Activated B cell treated with CpG ODN at 0.5 μM for 24 hours (primary cell): ENCODE data around the gene ITGA11. TPM values are rescaled to one million over a fixed set of nuclear protein-coding genes. Genes with fewer than 3 reads are reported as not detected.

ENCODE experiments used
- ATAC-seq: fragments of 200-7000 bp; cut with Tn5 transposase; one replicate; pipeline ENCODE4 v1.10.0; 2021; ENCODE audit warnings: low read depth, mild to moderate bottlenecking, moderate library complexity
- CTCF ChIA-PET: fragments of 350-600 bp; sonication (Branson Sonifier 250); formaldehyde crosslinking; loops from one replicate; lab custom pipeline; 2021; ENCODE audit warnings: antibody characterized with exemption; lab: Charles Lee
- POLR2A ChIA-PET: fragments of 350-600 bp; sonication (Branson Sonifier 250); formaldehyde crosslinking; loops from one replicate; lab custom pipeline; 2021; ENCODE audit warnings: antibody characterized with exemption; lab: Charles Lee
- DNase-seq: peaks from one replicate; pipeline ENCODE4 v3.0.0; 2022
- H3K27ac Mint-ChIP-seq: one replicate; pipeline ENCODE4 v1.8.0; 2020; ENCODE audit warnings: mixed read lengths
- H3K27me3 Mint-ChIP-seq: one replicate; pipeline ENCODE4 v1.8.0; 2021; ENCODE audit warnings: mixed read lengths
- H3K36me3 Mint-ChIP-seq: one replicate; pipeline ENCODE4 v1.8.0; 2021; ENCODE audit warnings: low read depth, mixed read lengths
- H3K4me1 Mint-ChIP-seq: one replicate; pipeline ENCODE4 v1.8.0; 2021; ENCODE audit warnings: mixed read lengths
- H3K4me3 Mint-ChIP-seq: one replicate; pipeline ENCODE4 v1.8.0; 2020; ENCODE audit warnings: mild to moderate bottlenecking, mixed read lengths
- H3K9me3 Mint-ChIP-seq: one replicate; pipeline ENCODE4 v1.8.0; 2020; ENCODE audit warnings: mixed read lengths
- CTCF ChIP-seq: fragments of 200-600 bp; IDR thresholded peaks from one replicate; pipeline ENCODE4 v1.8.0; 2022; ENCODE audit warnings: antibody characterized with exemption, mild to moderate bottlenecking
- intact Hi-C: fragments of 100-400 bp; cut with micrococcal nuclease; formaldehyde crosslinking; loops from one replicate; pipeline ENCODE4 v1.15.1; 2024
- total RNA-seq: library from RNA; stranded (reverse); gene quantifications from 2 replicates; pipeline ENCODE4 v1.2.3, GENCODE V29; 2022

Gene ITGA11
- total RNA-seq, 1 donor from 2014 or later: not detected

DNA sequence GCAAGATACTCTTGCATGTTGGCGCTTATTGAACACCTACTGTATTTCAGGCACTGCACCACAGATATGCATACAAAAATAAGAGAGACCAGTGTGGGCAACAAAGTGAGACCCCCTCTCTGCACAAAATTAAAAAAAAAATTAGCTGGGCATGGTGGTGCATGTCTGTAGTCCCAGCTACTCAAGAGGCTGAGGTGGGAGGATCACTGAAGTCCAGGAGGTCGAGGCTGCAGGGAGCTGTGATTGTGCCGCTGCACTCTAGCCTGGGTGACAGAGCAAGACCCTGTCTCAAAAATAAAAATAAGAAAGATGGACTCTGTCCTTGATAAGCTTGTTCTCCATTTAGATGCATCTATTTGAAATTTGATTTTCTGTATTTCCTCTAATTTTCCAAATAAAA, 133.6 kb downstream of the ITGA11 start:
- peak overlapping the region; percentile 79 for H3K4me3 Mint-ChIP-seq
- ChIA-PET POLR2A (interaction anchor here (0.5 to 1.8 kb wide), 2 partner anchors 13 to 21 kb away, joined by 5 to 15 read pairs; partner anchors contain the start of gene FEM1B), CTCF (interaction anchor here (2.3 kb wide), 1 partner anchor 8 kb away, joined by 6 read pairs; no protein-coding TSS in a partner anchor)
- peaks cover 15% of the 10 kb centered on the region for H3K36me3 Mint-ChIP-seq
- TF ChIP-seq CTCF: no peak
- H3K9me3 Mint-ChIP-seq: no peaks in the 10 kb centered on the region
- DNase-seq (no peak), ATAC-seq (no peak)
- intact Hi-C loops: no loop called here
- H3K27ac Mint-ChIP-seq: peak overlapping the region; percentile 77
- H3K4me1 Mint-ChIP-seq: peaks cover 19% of the 10 kb centered on the region
- H3K27me3 Mint-ChIP-seq: no peaks in the 10 kb centered on the region

- no peak for TF ChIP-seq CTCF
- Mint-ChIP-seq H3K27ac (no peak overlapping the region), H3K4me3 (no peak overlapping the region), H3K9me3 (no peaks in the 10 kb centered on the region), H3K36me3 (peaks cover 39% of the 10 kb centered on the region), H3K4me1 (peaks cover 24% of the 10 kb centered on the region), H3K27me3 (no peaks in the 10 kb centered on the region)
- intact Hi-C loops: no loop called here
- ChIA-PET CTCF (no interaction called here), POLR2A (no interaction called here)
- no peak for ATAC-seq
- no peak for DNase-seq
Measured at GRCh38 chr15:68295014-68295805, 136.8 kb downstream of the ITGA11 start.

- peaks cover 19% of the 10 kb centered on the region for H3K4me1 Mint-ChIP-seq
- no peaks in the 10 kb centered on the region for H3K9me3 Mint-ChIP-seq
- no peak overlapping the region for H3K4me3 Mint-ChIP-seq
- POLR2A ChIA-PET: interaction anchor here (0.7 kb wide), 1 partner anchor 15 kb away, joined by 3 read pairs; the partner anchor contains the start of gene FEM1B
- no peaks in the 10 kb centered on the region for H3K27me3 Mint-ChIP-seq
- intact Hi-C loops: no loop called here
- DNase-seq (no peak), ATAC-seq (no peak)
- peaks cover 57% of the 10 kb centered on the region for H3K36me3 Mint-ChIP-seq
- no peak overlapping the region for H3K27ac Mint-ChIP-seq
- CTCF ChIA-PET: no interaction called here
- no peak for TF ChIP-seq CTCF
Measured at GRCh38 chr15:68292967-68293366, 139.0 kb downstream of the ITGA11 start.

DNA sequence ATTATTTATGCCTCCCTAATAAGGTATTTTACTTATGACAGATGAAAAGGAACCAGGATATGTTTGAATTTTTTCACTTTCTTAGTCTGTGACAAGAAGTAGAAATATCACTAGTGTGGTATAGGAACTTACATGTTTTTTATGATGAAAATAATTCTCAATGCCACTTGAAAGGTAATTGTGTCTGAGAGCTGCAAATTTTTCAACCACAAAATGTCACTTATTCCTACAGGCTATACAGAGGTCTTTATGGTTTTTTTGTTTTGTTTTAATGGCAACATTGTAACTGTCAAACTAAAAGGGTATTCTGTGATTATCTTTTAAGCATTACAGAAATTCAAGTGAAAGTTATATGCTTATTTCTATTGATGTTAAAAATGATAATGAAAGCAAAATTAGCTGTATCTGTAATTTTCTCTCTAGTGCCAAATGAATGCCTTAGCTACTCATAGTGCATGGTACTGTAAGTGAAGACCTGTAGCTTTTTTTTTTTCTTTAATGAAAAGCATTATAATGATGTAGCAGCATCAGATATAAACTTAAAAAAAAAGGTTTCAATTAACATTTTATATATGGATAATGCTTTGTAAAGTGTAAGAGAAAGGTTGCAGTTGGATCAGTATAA, 139.7 kb downstream of the ITGA11 start:
- Mint-ChIP-seq H3K4me3 (no peak overlapping the region), H3K4me1 (peaks cover 19% of the 10 kb centered on the region), H3K36me3 (peaks cover 57% of the 10 kb centered on the region), H3K27ac (no peak overlapping the region), H3K9me3 (no peaks in the 10 kb centered on the region), H3K27me3 (no peaks in the 10 kb centered on the region)
- TF ChIP-seq CTCF: no peak
- POLR2A ChIA-PET: interaction anchor here (0.7 to 2.4 kb wide), 2 partner anchors 14 to 15 kb away, joined by 3 to 13 read pairs; partner anchors contain the start of gene FEM1B
- intact Hi-C loops: no loop called here
- DNase-seq (no peak), ATAC-seq (no peak)
- CTCF ChIA-PET: interaction anchor here (2.7 kb wide), 1 partner anchor 14 kb away, joined by 8 read pairs; no protein-coding TSS in a partner anchor

- Mint-ChIP-seq H3K4me3 (no peak overlapping the region), H3K27ac (no peak overlapping the region), H3K9me3 (no peaks in the 10 kb centered on the region), H3K4me1 (peaks cover 25% of the 10 kb centered on the region), H3K27me3 (no peaks in the 10 kb centered on the region), H3K36me3 (peaks cover 63% of the 10 kb centered on the region)
- no peak for TF ChIP-seq CTCF
- ATAC-seq (no peak), DNase-seq (no peak)
- CTCF ChIA-PET: interaction anchor here (2.7 kb wide), 1 partner anchor 16 kb away, joined by 8 read pairs; no protein-coding TSS in a partner anchor
- intact Hi-C loops: no loop called here
- POLR2A ChIA-PET: interaction anchor here (2.4 kb wide), 1 partner anchor 13 kb away, joined by 13 read pairs; the partner anchor contains the start of gene FEM1B
Measured at GRCh38 chr15:68290715-68291114, 141.2 kb downstream of the ITGA11 start.
